Stimulated activated naive CD8-positive, alpha-beta T cell treated with anti-CD3 and anti-CD28 coated beads, Interleukin-15, Interleukin-2, amounts not matched to agents 100 ng/mL and 50 ng/mL, for 24 hours (primary cell): ENCODE results near the gene MBLAC1.

ENCODE experiments used
- H3K27ac Mint-ChIP-seq: one replicate; pipeline ENCODE4 v1.8.0; 2021; ENCODE audit warnings: mild to moderate bottlenecking, mixed read lengths
- H3K27me3 Mint-ChIP-seq: one replicate; pipeline ENCODE4 v1.8.0; 2021; ENCODE audit warnings: mixed read lengths
- H3K36me3 Mint-ChIP-seq: one replicate; pipeline ENCODE4 v1.8.0; 2021; ENCODE audit warnings: low read depth, mixed read lengths
- H3K4me1 Mint-ChIP-seq: one replicate; pipeline ENCODE4 v1.8.0; 2021; ENCODE audit warnings: low read depth, mixed read lengths
- H3K4me3 Mint-ChIP-seq: one replicate; pipeline ENCODE4 v1.8.0; 2021; ENCODE audit warnings: mild to moderate bottlenecking, mixed read lengths
- H3K9me3 Mint-ChIP-seq: one replicate; pipeline ENCODE4 v1.8.0; 2021; ENCODE audit warnings: mixed read lengths

The MBLAC1 gene

GRCh38 chr7:100107125-100107737 lies 19.5 kb upstream of the MBLAC1 start:
- peaks cover 10% of the 10 kb centered on the region for H3K4me1 Mint-ChIP-seq
- peaks cover 40% of the 10 kb centered on the region for H3K36me3 Mint-ChIP-seq
- no peak overlapping the region for H3K27ac Mint-ChIP-seq
- H3K4me3 Mint-ChIP-seq: no peak overlapping the region
- H3K9me3 Mint-ChIP-seq: no peaks in the 10 kb centered on the region
- no peaks in the 10 kb centered on the region for H3K27me3 Mint-ChIP-seq

DNA sequence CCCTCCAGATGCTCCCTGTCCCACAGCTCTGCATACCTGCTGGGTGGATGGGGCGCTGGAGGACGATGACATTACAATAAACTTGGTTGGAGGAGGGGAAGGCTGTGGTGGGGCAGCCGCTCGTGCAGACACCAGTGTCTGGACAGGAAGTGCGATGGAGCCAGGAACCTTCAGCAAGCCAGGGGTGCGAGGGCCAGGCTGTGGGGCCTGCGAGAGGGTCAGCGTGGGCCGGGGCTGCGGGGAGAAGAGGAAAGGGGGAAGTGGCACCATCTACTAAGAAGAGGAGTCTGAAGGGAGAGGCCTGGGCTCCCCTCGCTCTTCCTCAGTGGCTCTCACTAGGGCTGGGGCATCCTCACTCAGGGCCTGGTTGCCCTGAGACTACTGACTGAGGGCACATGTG lies 18.9 kb upstream of the MBLAC1 start:
- Mint-ChIP-seq H3K27me3 (no peaks in the 10 kb centered on the region), H3K4me3 (no peak overlapping the region), H3K36me3 (peaks cover 44% of the 10 kb centered on the region), H3K4me1 (peaks cover 5% of the 10 kb centered on the region), H3K27ac (no peak overlapping the region), H3K9me3 (no peaks in the 10 kb centered on the region)

GRCh38 chr7:100109521-100110163 lies 17.1 kb upstream of the MBLAC1 start:
- Mint-ChIP-seq H3K4me3 (no peak overlapping the region), H3K4me1 (no peaks in the 10 kb centered on the region), H3K36me3 (peaks cover 39% of the 10 kb centered on the region), H3K9me3 (no peaks in the 10 kb centered on the region), H3K27ac (no peak overlapping the region), H3K27me3 (no peaks in the 10 kb centered on the region)

- Mint-ChIP-seq H3K36me3 (peaks cover 38% of the 10 kb centered on the region), H3K4me3 (no peak overlapping the region), H3K27ac (no peak overlapping the region), H3K4me1 (no peaks in the 10 kb centered on the region), H3K9me3 (no peaks in the 10 kb centered on the region), H3K27me3 (no peaks in the 10 kb centered on the region)
Observed at GRCh38 chr7:100111156-100111555, 15.6 kb upstream of the MBLAC1 start.

GRCh38 chr7:100111914-100112313 lies 14.9 kb upstream of the MBLAC1 start:
- Mint-ChIP-seq H3K27me3 (no peaks in the 10 kb centered on the region), H3K4me3 (no peak overlapping the region), H3K9me3 (no peaks in the 10 kb centered on the region), H3K27ac (no peak overlapping the region), H3K4me1 (no peaks in the 10 kb centered on the region), H3K36me3 (peaks cover 38% of the 10 kb centered on the region)

DNA sequence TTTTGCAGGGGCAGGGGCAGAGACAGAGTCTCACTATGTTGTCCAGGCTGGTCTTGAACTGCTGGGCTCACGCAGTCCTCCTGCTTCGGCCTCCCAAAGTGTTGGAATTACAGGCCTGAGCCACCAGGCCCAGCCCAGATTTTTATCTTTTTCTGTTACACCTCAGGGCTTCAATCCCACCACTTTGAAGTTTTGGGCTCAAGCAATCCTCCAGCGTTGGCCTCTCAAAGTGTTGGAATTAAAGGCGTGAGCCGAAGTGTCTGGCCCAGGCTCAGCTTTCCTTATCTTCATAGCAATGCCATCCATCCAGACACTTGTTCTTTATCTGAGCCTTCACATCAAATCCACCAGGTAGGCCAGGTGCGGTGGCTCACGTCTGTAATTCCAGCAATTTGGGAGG lies 11.7 kb upstream of the MBLAC1 start:
- Mint-ChIP-seq H3K9me3 (no peaks in the 10 kb centered on the region), H3K27ac (no peak overlapping the region), H3K27me3 (no peaks in the 10 kb centered on the region), H3K4me3 (no peak overlapping the region), H3K4me1 (peaks cover 17% of the 10 kb centered on the region), H3K36me3 (peaks cover 24% of the 10 kb centered on the region)

- no peaks in the 10 kb centered on the region for H3K27me3 Mint-ChIP-seq
- peaks cover 24% of the 10 kb centered on the region for H3K4me1 Mint-ChIP-seq
- peak overlapping the region; percentile 98 for H3K27ac Mint-ChIP-seq
- peak overlapping the region; percentile 96 for H3K4me3 Mint-ChIP-seq
- H3K9me3 Mint-ChIP-seq: no peaks in the 10 kb centered on the region
- peaks cover 8% of the 10 kb centered on the region for H3K36me3 Mint-ChIP-seq
Observed at GRCh38 chr7:100118388-100119071, 8.2 kb upstream of the MBLAC1 start.

GRCh38 chr7:100119072-100119969 lies 7.4 kb upstream of the MBLAC1 start, which contains the start of the genes CNPY4 and TAF6:
Gene CNPY4 (plus strand): TSS chr7:100119634. CDS start chr7:100119745, 111 bp downstream.
Gene TAF6 (minus strand): TSS chr7:100119358. CDS start chr7:100114209, 5,149 bp downstream.
- Mint-ChIP-seq H3K36me3 (peaks cover 9% of the 10 kb centered on the region), H3K4me1 (peaks cover 26% of the 10 kb centered on the region), H3K4me3 (peak within 1 kb of the TSS; percentile 96), H3K27ac (peak within 1 kb of the TSS; percentile 98), H3K9me3 (no peaks in the 10 kb centered on the region), H3K27me3 (no peaks in the 10 kb centered on the region)

- no peaks in the 10 kb centered on the region for H3K9me3 Mint-ChIP-seq
- peaks cover 13% of the 10 kb centered on the region for H3K36me3 Mint-ChIP-seq
- H3K4me3 Mint-ChIP-seq: peak overlapping the region; percentile 96
- peak overlapping the region; percentile 98 for H3K27ac Mint-ChIP-seq
- H3K27me3 Mint-ChIP-seq: no peaks in the 10 kb centered on the region
- H3K4me1 Mint-ChIP-seq: peaks cover 33% of the 10 kb centered on the region
Observed at GRCh38 chr7:100119970-100120732, 6.6 kb upstream of the MBLAC1 start.

GRCh38 chr7:100120733-100121036 lies 6.1 kb upstream of the MBLAC1 start:
- H3K4me1 Mint-ChIP-seq: peaks cover 38% of the 10 kb centered on the region

DNA sequence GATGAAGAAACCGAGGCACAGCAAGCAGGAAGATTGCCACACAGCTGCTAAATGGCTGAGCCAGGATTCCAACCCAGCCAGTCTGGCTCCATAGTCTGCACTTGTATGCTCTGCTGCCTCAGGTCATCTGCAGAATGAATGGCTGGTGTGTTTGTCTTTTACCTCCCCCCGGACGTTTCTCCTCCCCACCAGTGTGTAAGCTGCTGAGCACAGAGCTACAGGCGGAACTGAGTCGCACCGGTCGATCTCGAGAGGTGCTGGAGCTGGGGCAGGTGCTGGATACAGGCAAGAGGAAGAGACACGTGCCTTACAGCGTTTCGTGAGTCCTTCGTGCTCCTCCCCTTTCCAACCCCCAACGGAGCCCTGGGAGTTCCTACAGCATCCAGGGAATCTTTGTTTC lies 4.7 kb upstream of the MBLAC1 start:
- H3K4me3 Mint-ChIP-seq: no peak overlapping the region
- no peaks in the 10 kb centered on the region for H3K27me3 Mint-ChIP-seq
- H3K4me1 Mint-ChIP-seq: peaks cover 50% of the 10 kb centered on the region
- peaks cover 5% of the 10 kb centered on the region for H3K36me3 Mint-ChIP-seq
- H3K27ac Mint-ChIP-seq: peak overlapping the region; percentile 21
- no peaks in the 10 kb centered on the region for H3K9me3 Mint-ChIP-seq

More at GRCh38 chr7:100120733-100121036, 6.1 kb upstream of the MBLAC1 start:
- H3K27ac Mint-ChIP-seq: peak overlapping the region; percentile 98
- peaks cover 13% of the 10 kb centered on the region for H3K36me3 Mint-ChIP-seq
- H3K4me3 Mint-ChIP-seq: peak overlapping the region; percentile 96
- no peaks in the 10 kb centered on the region for H3K27me3 Mint-ChIP-seq
- H3K9me3 Mint-ChIP-seq: no peaks in the 10 kb centered on the region

DNA sequence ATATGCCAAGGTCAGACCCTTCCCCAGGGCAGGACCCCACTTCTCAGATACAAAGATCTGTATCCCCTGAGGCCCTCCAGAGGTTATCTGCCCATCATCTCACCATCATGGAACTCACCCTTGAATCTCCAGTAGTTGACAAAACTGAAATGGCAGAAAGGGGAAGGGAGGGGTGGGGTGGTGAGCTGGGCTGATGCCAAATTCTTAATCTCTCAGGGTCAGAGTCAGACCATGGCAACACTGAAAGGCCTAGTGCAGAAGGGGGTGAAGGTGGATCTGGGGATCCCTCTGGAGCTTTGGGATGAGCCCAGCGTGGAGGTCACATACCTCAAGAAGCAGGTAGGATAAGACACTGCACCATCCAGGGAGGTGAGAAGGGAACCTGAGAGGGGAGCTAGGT lies 4.2 kb upstream of the MBLAC1 start:
- H3K27ac Mint-ChIP-seq: no peak overlapping the region
- no peaks in the 10 kb centered on the region for H3K27me3 Mint-ChIP-seq
- no peaks in the 10 kb centered on the region for H3K9me3 Mint-ChIP-seq
- H3K4me3 Mint-ChIP-seq: no peak overlapping the region
- peaks cover 5% of the 10 kb centered on the region for H3K36me3 Mint-ChIP-seq
- peaks cover 50% of the 10 kb centered on the region for H3K4me1 Mint-ChIP-seq

GRCh38 chr7:100124301-100125230 lies 2.2 kb upstream of the MBLAC1 start:
- Mint-ChIP-seq H3K27ac (peak overlapping the region; percentile 62), H3K9me3 (no peaks in the 10 kb centered on the region), H3K36me3 (peaks cover 5% of the 10 kb centered on the region), H3K4me3 (peak overlapping the region; percentile 99), H3K27me3 (no peaks in the 10 kb centered on the region), H3K4me1 (peaks cover 44% of the 10 kb centered on the region)
